ENCODE data around the gene RHCG.

The RHCG gene

DNA sequence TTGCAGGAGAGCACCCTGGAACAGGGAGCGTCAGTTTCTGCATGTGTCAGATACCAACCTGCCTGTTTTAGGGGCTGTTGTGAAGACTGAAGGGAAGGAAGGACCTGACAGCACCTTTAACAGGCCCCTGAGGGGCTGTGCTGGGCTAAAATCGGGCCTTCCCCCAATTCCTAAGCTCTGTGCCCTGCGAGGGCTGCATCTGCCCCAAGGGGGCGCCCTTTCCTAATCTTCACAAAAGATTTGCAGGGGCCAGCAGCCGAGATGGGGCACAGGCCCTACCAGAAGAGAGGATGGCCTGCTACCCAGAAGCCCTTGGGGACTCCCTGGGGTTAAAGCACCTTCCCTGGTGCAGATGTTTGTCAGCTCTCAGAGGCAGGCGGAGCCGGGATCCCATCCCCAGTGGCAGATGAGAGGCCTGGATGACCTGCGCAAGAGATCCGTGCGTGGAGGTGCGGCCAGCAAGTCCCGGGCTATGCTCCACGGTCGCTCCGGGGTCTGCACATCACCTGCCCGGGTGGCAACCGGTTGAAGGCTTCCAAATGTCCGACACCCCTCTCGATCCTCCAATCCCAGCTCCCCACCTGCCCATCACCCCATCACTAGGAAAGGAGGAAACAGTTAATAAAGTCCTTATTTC, 53.6 kb downstream of the RHCG start:
- no peak for DNase-seq

DNA sequence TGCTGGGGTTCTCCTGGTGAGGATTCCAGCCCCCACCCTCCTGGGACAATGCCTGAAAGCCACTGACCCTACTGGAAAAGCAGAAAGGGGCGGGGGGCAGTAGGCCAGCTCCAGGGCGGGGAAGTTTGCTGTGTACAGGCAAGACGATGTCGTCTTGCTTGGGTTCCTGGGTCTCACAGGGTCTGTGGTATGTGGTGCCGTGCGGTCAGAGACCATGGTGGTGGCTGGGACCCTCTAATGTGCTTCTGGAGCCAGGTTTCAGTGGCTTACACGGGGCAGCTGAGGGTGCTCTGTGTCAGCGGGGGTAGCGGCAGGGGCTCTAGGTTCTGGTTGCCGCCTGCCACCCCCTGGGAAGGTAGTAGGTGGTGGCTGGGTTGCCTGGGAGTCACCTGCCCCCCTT, 54.2 kb downstream of the RHCG start:
- no peak for DNase-seq

- DNase-seq: no peak
Measured at GRCh38 chr15:89441295-89441812, 55.0 kb downstream of the RHCG start.

GRCh38 chr15:89439764-89440163, 56.6 kb downstream of the RHCG start:
- no peak for DNase-seq

GRCh38 chr15:89436560-89437311, 59.6 kb downstream of the RHCG start:
- no peak for DNase-seq

DNA sequence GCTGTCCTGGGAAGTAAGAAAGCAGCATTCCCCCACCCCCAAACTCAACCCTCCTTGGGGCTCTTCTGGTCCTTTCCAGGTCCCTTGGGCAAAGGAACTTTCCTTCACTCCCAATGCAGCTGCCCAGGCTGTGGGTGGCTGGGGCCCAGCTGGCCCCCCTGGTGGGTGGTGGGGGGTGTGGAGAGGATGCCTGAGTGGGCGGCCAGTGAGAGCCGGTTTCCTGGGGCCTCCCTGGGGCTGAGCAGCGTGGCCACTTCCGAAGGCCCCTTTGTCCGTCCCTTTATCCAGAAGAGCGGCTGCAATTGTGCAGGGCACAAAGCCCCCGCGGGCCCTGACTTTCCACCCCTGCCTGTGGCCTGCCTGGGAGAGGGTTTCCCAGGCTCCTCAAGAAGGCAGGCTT, 61.0 kb downstream of the RHCG start:
- no peak for DNase-seq

DNA sequence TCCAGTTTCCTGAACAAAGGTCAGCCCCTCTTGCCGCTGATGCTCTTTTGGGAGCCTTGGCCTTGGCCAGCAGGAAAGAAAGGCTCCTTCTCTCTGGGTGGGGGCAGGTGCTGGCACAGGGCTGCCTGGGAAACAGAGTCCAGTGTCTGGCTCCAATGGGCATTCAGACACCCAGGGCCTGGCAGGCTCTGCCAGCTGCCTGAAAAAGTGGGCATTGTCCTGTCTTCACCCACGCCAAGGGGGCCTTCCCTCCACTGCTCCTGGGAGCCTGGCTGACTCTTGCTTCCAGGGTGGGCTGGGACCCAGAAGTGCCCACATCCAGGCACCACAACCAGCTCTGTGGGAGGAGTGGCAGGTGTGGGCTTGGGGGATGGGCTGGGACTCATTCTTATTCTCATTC, 62.7 kb downstream of the RHCG start:
- DNase-seq: no peak

DNA sequence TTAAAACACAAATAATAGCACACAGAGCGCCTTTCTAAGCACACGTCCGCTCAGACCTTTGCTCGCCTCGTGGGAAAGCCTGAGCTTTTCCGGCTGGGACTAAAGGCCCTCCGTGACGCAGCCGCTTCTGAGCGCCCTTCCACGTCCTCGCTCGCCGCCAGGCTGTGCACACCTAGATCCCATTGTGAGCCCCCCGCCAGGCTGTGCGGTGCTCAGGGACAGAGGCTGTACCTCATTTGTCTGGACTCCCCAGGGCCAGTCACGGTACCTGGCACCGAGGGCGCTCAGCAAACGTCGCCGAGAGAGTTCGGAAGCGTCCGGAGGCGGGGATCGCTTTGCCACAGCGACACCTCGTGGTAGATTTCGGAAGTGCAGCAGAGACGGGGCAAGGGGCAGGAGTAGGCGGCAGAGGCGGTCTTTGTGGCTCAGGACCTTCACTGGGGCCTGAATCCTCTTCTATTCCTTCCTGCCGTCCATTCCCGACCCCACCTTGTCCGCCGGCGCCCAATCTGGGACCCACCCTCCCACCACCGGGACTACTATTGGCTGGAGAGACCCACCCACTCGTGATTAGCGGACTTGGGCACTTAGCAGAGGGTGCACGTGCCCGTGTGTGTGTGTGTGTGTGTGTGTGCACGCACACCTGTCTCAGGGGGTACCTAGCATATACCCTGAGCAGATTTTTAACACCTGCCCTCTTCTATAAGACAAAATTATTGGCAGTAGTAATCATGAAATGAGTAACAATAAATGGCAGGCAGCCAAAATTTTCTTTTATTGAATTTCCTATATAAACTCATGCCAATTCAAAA, 65.6 kb downstream of the RHCG start:
- DNase-seq: peak; percentile 47

DNA sequence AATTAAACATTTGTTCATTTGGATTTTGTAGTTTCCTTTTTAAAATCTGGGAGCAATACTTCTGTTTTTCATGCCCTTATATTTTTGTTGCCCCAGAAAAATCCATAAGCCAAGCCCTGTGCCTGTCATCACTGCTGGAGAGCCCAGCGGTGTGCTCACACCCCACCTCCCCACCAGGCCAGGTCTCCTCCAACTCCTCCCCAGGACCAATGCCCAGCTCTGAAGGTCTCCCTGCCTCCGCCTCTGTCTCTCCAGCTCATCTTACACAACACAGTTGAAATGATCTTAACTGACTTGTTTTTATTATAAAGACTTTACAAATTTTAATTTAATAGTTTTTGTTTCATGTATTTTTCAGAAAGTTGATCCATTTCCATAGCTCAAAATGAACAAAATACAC, 66.4 kb downstream of the RHCG start:
- DNase-seq: no peak

- DNase-seq: no peak
Measured at GRCh38 chr15:89429023-89429422, 67.4 kb downstream of the RHCG start.

DNA sequence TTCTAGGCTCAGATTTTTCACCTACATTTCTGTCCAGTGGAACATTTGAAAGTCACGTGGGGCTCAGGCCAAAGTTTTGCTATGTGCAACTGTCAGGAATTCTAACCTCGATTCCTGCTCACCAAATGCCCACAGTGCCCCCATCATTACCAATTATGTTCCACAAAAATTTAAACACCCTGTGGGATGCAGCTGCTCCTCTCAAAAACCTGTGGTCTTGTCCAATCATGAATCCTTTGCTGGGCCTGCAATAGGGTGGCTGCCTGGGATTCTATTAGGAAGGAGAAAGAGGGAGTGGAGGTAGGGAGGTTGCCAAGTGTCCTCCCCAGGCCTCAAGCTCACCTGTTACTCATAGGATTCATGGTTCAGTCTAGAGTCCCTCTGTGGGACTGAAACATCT, 68.1 kb downstream of the RHCG start:
- DNase-seq: no peak

DNA sequence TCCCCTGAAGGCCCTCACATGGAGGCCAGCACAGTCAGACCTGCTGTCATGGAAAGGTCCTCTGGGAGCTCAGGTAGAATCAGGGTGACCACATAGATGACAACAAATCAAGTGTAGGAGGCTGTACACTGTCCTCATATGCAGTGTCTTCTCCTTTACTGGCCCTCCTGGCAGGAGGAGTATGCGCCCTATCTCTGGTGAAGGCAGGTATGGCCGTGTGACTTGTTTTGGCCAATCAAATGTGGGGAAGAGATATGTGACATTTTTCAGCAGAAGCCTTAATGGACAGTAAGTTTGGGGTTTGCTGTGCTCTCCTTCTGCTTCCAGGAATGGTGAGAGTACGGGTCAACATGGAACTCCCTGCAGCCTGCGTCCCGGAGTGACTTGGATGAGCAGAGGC, 69.9 kb downstream of the RHCG start:
- DNase-seq: no peak

DNA sequence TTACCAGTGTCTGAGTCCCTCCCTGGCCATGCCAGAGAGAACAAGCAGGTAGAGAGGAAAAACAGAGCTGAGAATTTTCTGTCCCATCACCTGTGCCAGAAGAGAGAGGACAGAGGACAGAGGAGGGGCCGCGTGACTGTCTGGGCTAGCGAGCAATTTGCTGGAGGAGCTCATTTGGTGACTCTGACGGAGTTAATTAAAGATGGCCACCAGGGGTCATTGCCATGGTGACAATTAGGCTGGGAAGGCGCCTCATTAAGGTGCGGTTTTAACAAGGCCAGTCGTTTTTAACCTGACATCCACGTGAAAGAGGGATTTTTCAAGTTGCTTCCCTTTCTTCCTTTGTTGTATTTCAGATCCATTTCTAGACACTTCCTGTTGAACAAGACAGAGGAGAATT, 72.4 kb downstream of the RHCG start:
- DNase-seq: no peak
